Measurements from ENCODE around the gene CAPSL.
A peak's percentile ranks its signal among the peaks of the same experiment; 100 is the strongest.
"Not testable (repeated sequence)": the region's sequence is repeated elsewhere in the genome, so short reads cannot be mapped to it uniquely, and the experiment has no call there.

Gene CAPSL

DNA sequence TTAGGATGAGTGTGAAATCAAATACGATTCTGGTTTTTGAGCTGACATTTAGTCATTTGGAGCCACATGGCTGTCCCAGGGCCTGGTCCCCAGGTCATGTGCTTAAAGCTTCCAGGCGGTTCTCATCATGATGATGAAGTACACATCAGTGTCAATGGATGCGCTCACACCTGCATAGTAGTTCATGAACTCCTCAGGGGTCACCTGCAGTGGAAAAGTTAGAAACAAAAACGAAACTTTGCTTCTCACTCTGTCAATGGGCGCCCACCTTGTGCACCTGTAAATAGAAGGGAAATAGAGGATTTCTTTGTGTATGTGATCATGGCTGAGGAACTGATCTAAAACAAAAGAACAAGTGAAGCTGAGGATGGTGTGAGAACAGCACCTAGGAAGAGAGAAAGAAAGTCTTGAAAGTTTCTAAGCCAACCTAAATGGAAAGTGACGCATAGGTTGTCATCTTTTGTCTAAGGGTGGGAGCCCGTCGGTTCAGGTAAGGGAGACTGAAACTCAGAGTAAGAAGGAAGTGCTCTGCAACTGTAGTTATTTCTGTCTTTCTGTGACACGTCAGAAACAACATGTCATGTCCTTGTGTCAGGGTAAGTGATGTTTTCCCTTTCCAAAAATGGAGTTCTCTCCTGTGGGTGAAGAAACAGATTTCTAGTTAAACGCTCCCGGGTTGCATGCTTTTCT lies 33.8 kb downstream of the CAPSL start:
- DNase-seq (ENCODE audit: low spot score): no peak

DNA sequence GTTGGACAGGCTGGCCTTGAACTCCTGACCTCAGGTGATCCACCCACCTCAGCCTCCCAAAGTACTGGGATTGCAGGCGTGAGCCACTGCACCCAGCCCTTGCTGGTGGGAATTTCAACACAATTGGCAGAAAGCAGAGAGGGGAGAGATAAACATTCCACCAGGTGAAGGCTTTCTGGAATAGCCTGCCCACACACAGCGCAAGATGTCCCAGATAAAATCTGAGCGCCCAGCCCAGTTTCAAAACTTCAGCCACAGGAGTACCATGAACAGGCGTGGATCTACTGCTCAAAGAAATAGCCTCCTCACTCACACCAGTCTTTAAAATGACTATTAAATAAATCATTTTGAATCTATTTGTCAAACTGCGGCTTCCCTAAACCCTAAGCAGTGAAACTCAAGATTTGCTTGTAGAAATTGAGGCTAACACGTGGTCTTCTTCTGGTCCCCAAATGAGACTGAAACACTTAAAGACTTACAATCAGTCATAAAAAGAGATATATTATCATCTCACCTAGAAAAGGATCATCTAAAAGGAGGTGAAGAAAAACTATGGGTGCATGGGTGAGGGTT lies 34.7 kb downstream of the CAPSL start:
- DNase-seq (ENCODE audit: low spot score): no peak

DNA sequence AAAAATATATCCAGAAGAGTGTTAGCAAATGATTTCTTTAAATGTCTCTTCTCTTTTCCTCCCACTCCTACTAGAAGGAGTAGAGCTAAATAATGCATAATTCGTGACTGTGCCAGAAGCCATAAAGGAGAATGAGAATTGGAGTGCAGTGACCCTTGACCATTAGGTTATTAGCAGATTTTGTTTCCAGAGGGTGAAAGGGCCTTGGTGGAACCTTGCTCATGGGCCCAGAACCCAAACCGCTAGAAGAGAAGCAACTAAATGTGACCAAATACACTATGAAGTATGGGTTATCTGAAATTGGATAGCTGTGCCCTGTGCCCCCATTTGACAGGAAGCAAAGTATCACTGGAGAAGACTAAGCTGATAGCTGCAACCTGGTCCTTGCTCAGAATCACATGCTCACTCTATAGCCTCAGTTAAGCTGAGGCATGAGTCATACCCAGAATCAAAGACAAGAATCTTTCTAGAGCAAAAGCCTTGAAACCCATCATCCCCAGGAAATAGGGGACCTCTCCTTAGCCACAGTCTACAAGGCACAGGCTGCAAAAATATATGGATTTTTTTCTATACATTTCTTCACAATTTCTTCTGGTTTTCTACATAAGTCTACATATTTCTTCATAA lies 36.3 kb downstream of the CAPSL start:
- no peak for DNase-seq (ENCODE audit: low spot score)

DNA sequence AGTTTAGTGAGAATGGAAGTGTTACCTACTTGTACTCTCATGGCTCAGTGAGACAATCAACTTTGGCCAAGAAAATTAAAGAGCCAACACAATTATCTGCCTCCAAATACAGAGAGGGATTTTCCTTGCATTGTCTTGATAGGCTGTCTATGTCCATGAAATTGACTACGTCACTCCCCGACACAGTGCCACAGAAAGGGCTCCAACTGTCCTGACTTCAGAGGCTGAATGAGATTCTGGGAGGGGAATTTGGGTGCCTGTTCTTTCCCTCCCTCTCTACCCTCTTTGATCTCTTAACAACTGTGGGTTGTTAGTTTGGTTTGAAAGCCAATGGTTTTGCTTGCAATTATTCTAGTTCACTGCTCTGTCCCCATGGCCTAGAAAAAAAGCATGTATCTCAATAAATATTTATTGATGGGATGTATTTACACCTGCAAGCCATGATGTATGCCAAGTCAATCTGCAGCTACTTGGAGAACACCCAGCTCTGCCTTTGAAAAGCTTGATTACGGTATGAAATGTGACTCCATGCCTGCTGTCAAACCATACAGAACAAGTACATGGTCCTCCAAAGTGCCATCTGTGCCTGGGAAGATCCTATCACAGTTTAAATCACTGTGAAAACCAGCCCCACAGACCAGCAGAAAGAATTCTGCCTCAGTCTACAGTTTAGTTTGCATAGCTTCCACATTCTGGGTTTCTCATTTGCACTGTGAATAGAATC lies 37.3 kb downstream of the CAPSL start:
- DNase-seq (ENCODE audit: low spot score): no peak

DNA sequence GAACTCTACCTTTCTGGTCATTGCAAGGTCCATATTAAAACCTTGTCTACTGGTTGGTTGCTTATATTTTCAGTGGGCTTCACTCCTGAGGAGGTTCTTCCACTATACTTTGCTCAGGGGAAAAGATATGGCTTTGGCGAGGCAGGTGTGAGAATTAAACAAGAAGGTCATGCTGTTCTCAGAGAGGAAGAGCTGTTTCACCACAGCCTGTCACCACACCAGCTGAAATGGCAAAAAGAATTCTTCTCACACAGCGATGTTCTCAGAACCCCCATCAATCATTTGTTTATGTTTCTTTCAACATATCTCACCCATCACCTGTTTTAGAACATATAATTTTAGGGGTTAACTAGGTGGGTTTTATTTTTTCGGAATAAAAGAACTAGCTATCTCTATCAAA lies 38.6 kb downstream of the CAPSL start:
- DNase-seq (ENCODE audit: low spot score): peak; percentile 35

DNA sequence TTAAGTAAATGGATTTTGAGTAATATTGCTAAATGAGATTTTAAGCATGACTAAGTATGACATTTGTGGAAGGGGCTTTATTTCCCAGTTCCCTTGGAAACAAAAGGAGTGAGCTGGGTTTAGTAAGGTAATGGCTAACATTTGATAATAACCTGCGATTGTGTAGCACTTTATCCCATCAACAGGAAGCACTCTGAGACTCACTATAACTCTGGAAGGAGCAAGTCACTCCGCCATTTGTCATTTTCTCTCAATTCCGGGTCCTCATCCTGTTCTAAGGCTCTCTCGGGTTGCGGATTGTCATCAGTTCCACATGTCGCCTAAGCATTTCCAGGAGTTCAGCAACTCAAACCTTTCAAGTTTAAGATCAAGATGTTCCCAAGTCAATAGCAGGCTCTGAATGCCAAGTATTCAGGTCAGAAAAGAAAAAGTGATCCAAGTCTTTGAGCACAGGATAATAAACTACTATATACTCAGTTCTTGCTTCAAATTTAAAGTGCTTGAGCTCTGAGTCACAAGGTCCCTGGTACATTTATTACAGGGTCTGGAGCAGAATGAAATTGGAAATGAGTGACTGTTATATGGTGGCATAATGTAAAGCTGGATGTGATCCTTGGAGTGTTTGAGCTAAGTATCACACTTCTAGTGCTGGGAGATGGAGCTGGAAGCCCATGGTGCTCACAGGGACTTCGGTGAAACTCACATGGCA lies 39.3 kb downstream of the CAPSL start:
- DNase-seq (ENCODE audit: low spot score): no peak

DNA sequence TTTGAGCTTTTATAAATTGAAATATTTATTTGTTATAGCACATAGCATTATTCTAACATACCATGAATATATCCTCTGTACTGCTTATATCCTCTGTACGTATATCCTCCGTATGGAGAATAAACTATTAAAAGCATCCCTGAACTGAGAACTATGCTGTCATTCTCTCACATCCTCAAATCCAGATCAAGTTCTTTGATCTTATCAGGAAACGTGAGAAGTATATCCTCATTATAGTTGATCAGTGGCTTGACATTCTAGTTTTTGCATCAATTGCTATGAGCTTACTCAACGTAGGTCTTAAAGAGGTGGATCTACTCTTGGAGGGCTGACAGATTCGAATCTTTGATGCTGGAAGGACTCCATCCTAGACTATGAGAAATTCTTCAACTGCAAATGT lies 44.3 kb downstream of the CAPSL start:
- DNase-seq (ENCODE audit: low spot score): no peak

DNA sequence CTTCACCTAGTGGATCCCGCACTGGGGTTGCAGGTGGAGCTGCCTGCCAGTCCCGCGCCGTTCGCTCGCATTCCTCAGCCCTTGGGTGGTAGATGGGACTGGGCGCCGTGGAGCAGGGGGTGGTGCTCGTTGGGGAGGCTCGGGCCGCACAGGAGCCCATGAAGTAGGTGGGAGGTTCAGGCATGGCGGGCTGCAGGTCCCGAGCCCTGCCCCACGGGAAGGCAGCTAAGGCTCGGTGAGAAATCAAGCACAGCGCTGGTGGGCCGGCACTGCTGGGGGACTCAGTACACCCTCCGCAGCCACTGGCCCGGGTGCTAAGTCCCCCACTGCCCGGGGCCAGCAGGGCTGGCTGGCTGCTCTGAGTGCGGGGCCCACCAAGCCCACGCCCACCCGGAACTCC lies 45.6 kb downstream of the CAPSL start:
- DNase-seq (ENCODE audit: low spot score): not testable (repeated sequence)

DNA sequence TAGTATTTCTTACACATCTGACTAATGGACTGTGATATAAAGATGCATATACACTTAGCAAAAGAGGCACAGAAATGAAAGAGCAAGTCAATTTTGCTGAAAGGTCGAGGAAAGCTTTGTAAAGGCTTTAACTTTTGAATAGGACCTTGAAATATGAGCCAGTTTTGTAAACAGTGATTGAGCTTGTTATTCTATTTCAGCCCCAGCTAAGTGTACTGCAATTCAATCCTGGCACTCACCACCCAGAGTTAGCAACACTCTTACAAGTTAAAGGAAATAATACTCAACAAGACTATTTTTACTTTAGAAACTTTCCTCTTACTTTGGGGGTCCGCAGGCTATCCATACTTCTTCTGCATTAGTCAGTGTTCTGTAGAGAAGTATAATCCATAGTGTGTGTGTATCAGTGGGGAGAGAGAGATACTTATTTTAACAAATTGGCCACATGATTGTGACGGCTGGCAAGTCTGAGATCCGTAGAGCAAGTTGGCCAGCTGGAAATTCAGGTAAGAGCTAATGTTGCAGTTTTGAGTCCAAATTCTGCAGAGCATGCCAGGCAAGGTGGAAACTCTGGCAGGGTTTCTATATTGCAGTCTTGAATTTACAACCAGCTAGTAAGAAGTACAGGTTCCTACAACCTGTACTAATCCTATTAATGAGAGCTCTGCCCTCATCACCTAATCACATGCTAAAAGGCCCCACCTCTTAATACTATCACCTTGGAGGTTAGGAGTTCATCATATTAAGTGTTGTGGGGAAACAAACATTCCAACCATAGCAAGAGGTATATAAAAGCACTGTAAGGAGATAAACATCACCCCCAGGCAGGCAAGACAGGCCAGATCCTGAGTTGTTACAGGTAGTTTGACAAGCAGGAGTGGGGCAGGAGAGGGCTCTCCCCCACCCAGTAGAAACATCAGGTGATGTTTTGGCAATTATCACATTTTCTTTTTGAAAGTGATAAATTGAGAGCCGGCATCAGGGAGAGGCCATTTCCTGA lies 48.1 kb downstream of the CAPSL start:
- no peak for DNase-seq (ENCODE audit: low spot score)

DNA sequence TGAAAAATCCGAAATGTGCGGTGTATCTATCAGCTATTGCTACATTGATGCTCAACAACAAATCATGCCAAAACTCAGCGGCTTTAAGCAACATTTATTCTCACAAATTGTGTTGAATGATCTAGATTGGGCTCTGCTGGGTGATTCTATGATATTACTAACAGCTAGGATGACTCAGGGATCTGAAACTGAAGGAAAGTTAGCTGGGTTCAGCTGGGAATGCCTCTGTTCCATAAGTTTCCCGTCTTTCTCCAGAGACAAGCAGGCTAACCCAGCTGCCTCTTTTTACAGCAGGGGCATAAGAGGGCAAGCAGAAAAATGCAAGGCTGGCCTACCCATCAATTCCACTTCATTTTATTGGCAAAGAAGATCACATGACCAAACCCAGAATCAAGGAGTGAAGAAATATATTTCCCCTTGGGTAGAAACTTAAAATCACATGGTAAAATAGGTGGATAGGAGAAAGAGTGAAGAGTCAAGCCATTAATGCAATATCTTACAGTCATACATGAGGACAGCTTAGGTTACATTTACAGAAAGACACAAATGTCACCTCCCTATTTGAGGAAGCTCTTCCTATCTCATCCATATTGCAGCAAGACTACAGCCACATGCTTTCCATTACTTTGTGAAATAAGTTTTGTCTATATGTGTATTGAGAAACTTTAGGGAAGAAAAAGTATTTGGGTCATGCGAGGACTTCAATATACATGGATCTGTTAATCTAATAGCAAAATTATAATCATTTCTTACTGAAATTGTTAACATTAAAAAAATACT lies 50.9 kb downstream of the CAPSL start:
- no peak for DNase-seq (ENCODE audit: low spot score)

DNA sequence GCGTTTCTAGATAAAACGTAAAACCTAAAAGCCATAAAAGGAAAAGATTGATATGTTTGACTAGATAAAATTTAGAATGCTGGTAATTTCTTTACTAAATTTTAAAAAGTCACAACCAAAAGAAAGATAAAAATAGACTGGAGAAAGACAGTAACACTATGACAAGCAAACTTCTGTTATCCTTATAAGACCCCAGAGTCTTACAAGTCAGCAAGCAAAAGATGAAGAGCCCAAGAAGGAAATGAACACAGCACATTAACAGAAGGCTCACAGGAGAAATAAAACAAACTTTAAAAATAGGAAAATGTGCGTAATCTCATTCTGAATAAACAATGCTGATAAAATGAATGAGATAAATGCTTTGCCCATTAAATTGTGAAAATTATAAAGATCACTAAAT lies 52.0 kb downstream of the CAPSL start:
- DNase-seq (ENCODE audit: low spot score): no peak

DNA sequence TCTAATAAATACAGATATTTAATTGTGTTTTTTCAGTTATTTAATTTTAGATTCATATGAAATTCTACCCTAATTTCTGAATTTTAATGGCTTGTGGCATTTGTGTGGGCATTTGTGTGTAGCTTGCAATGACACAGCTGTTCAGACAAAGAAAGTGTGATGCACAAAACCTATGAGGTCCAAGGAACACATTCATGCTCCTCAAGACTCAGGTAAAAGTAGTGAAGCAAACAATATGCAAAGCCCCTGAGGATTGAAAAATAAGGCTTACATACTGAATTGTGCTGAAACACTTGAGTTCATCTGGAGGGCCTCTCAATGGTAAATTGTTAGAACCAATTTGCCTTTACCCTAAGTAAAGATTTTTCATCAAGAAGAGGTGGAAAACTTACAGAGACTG lies 53.6 kb downstream of the CAPSL start:
- peak; percentile 62 for DNase-seq (ENCODE audit: low spot score)

DNA sequence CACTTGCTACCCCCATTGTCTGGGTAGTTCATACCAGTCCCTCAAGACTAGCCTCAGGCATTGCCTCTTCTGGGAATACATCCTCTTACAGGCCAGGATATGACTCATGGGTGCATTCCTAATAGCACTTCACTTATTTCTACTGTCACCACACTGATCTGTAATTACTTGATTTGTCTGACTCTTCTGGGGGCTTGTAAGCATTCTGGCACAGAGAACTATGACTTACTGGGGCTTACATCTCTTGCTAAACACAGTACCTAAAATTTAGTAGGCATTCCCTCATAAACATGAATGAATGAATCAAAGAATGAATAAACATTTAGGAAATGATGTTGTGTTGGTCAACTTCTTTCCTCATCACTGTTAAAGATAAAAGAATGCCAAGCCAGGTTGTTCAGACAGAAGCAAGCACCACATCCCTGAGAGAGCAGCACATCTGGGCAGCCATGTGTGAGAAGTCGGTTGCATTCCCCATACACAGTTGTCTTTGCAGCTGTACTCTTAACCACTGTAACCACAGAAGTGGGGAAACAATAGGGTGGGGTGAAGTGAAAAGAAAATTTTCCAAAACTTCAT lies 54.1 kb downstream of the CAPSL start:
- DNase-seq (ENCODE audit: low spot score): peak; percentile 84

DNA sequence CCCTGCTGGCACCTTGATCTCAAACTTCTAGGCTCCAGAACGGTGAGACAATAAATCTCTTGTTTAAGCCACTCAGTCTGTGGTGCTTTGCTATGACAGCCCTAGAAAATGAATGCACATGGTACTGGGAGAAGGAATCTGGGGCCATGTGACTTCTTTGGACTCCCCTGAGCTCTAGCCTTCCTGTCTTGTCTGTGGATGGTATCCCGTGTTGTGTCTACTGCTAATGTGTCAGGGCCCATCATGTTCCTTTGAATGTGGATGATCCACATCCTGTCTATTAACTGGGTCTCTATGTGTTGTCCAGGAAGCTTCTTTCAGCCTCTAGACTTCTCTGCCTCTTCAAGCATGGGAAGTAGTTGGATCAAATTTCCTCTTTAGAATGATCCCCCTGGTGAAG lies 56.7 kb downstream of the CAPSL start:
- no peak for DNase-seq (ENCODE audit: low spot score)

DNA sequence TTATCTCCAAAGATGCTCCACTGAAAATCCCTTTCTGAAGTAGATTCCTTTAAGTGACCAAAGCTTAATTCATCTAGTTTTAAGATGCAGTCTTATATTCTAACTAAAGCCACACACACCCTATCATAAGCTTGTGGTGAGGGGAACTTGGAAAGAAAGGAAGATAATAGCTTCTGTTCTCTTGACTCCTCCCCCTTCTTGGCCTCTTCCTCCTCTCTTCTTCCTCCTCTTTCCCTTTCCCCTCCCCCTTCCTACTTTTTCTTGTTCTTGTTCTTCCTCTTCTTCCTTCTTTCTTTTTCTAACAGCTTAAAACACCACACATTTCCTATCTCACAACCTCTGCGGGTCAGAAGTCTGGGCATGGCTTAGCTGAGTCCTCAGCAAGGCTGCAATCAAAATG lies 58.3 kb downstream of the CAPSL start:
- DNase-seq (ENCODE audit: low spot score): no peak

DNA sequence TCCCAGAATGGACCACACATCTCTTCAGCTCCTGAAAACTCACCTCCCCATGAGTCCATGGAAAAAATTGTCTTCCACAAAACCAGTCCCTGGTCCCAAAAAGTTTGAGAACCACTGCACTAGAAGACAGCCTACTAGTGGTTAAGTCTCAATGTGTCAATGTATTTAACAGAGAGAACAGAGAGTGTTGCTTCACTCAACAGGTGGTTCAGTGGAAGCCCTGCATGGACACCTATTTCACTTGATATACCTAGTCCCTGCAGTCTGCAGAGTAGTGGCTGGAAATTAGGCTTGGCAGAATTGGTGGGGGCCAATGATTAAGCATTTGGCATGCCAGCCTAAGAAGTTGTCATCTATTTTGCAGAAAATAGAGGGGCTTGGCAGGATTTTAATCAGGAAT lies 58.8 kb downstream of the CAPSL start:
- DNase-seq (ENCODE audit: low spot score): no peak

DNA sequence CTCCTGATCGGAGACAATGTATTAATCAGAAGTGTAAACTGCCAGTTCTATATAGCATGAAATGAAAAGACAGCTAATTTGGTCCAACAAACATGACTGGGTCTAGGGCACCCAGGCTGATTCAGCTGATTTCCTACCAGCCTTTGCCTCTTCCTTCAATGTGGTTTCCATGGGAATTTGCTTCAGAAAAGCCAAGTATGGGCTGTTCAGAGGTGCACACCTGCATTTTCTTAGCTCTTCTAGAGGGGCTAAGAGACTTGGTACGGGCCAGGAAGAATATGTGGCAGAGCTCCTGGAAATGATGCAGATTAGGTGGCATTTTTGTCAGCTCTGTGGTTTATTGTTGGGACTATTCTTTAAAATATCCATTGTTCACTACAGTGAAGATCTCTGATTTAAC lies 59.3 kb downstream of the CAPSL start:
- no peak for DNase-seq (ENCODE audit: low spot score)

DNA sequence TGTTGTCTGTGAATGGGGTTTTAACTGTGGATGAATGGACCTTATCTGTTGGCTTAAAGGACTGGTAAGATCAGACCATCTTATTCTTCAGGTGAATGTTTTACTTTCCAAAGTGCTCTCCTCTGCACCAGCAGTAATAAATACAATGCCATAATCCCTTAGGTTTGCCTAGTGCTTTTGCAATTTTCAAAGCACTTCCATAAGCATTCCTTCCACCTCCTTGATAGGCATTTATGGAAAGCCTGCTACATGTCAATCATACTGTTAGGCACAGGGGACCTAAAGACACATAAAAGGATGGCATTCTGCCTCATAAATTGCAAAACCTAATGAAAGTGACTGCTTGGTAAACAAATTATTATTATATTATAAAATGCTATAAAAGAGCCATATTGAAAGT lies 60.3 kb downstream of the CAPSL start:
- DNase-seq (ENCODE audit: low spot score): no peak

DNA sequence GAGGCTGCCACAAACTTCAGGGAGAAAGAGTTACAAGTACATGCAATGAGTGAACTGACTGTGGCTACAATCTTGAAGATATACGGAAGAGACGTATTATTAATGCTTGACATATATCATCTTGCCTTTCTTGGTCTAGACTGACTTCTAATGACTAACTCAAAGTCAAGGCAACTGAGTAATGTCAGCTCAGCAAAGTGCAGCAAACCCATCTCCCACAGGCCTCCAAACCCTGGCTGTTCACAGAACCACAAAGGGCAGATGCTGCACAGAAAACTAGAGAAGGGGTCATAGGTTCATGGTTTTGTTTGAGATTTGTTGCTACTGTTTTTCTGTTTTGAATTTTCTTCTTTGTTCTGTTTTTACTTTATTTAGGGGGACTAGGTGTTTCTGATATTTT lies 60.8 kb downstream of the CAPSL start:
- DNase-seq (ENCODE audit: low spot score): no peak

DNA sequence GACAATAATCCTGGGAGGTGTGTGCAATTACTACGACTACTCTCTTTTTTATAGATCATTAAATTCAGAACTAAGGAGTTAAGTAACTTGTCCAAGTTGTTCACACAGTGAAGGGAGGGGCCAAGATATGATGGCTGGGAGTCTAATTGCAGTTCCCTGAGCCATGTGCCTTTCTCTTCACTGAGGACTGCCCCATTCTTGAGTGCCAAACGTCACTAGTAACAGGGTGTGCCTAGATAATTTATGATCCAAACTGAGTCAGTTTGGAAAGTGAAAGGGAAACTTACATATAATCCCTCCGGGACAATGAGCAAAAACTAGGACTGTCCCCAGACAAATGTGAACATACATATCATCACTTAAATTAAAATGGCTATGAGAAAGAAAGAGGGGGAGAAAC lies 61.5 kb downstream of the CAPSL start:
- DNase-seq (ENCODE audit: low spot score): no peak

Data from NAMALWA (cell line).